CD14-positive monocyte (primary cell): ENCODE results near the gene AMN1. TPM values are rescaled to one million over a fixed set of nuclear protein-coding genes. Genes with fewer than 3 reads are reported as not detected.

Source experiments
- DNase-seq, 3 donors: peaks; one replicate each; pipeline ENCODE4 v3.0.0-alpha.2; 2011 to 2022
- H2AFZ ChIP-seq: 2 replicates; pipeline ENCODE4 v1.6.0; 2012; ENCODE audit warnings: mild to moderate bottlenecking, low read depth, low read length, inconsistent platforms; ENCODE audit not compliant: insufficient read depth, poor library complexity, severe bottlenecking
- H3K27ac ChIP-seq, 2 donors: 1 replicate in 1 of 2; 2 replicates in 1 of 2; pipeline ENCODE4 v1.5.1; 2012 to 2013; ENCODE audit warnings: low read length in 2 of 2, control low read depth in 1 of 2, inconsistent platforms in 1 of 2, low read depth in 1 of 2, mild to moderate bottlenecking in 1 of 2
- H3K27me3 ChIP-seq, 2 donors: one replicate each; pipeline versions ENCODE4 v1.6.0 to v1.6.1; 2011 to 2013; ENCODE audit warnings: low read length in 2 of 2; ENCODE audit not compliant: control insufficient read depth in 2 of 2, insufficient read depth in 2 of 2
- H3K36me3 ChIP-seq, 2 donors: replicated peaks in 1 of 2; 1 replicate in 1 of 2; 2 replicates in 1 of 2; pipeline versions ENCODE4 v1.5.1 to v1.6.1; 2012 to 2013; ENCODE audit warnings: low read length in 2 of 2, control low read depth in 1 of 2, inconsistent platforms in 1 of 2, mild to moderate bottlenecking in 1 of 2; ENCODE audit not compliant: insufficient read depth in 2 of 2, control insufficient read depth in 1 of 2
- H3K4me1 ChIP-seq, 2 donors: 1 replicate in 1 of 2; 2 replicates in 1 of 2; pipeline versions ENCODE4 v1.5.1 to v1.6.1; 2012 to 2013; ENCODE audit warnings: low read length in 2 of 2, control low read depth in 1 of 2, inconsistent platforms in 1 of 2, mild to moderate bottlenecking in 1 of 2, moderate library complexity in 1 of 2; ENCODE audit not compliant: insufficient read depth in 2 of 2, control insufficient read depth in 1 of 2
- H3K4me2 ChIP-seq: replicated peaks from 2 replicates; pipeline ENCODE3; 2012; ENCODE audit warnings: low read length, moderate library complexity, mild to moderate bottlenecking; ENCODE audit not compliant: poor library complexity, severe bottlenecking; ENCODE audit errors: extremely low read depth
- H3K4me3 ChIP-seq, 3 experiments: fragments of 200-600 bp in 1 of 3; sonication (generic) in 1 of 3; replicated peaks in 1 of 3; 1 replicate in 2 of 3; 2 replicates in 1 of 3; pipeline ENCODE4 v1.5.1; 2011 to 2013; ENCODE audit warnings: low read length in 3 of 3, mild to moderate bottlenecking in 3 of 3, control low read depth in 2 of 3, low read depth in 2 of 3, inconsistent platforms in 1 of 3, moderate library complexity in 1 of 3
- H3K79me2 ChIP-seq: 2 replicates; pipeline ENCODE4 v1.6.0; 2012; ENCODE audit warnings: mild to moderate bottlenecking, control low read depth, inconsistent platforms, low read length, moderate library complexity; ENCODE audit not compliant: insufficient read depth
- H3K9ac ChIP-seq: 2 replicates; pipeline ENCODE4 v1.6.0; 2017; ENCODE audit warnings: low read length, mild to moderate bottlenecking; ENCODE audit not compliant: insufficient read depth, poor library complexity, severe bottlenecking
- H3K9me3 ChIP-seq, 2 donors: replicated peaks in 1 of 2; 1 replicate in 1 of 2; 2 replicates in 1 of 2; pipeline versions ENCODE4 v1.5.1 to v1.6.1; 2012 to 2013; ENCODE audit warnings: low read length in 2 of 2, control low read depth in 1 of 2; ENCODE audit not compliant: control insufficient read depth in 1 of 2, insufficient read depth in 1 of 2
- H4K20me1 ChIP-seq: 2 replicates; pipeline ENCODE4 v1.6.0; 2012; ENCODE audit warnings: mild to moderate bottlenecking, low read length, control low read depth, moderate library complexity; ENCODE audit not compliant: insufficient read depth
- H3K27ac Mint-ChIP-seq, 7 donors: one replicate each; pipeline ENCODE4 v1.8.0; 2020; ENCODE audit warnings: mild to moderate bottlenecking in 7 of 7, mixed read lengths in 7 of 7, moderate library complexity in 6 of 7, inconsistent platforms in 2 of 7
- H3K27me3 Mint-ChIP-seq, 3 donors: one replicate each; pipeline ENCODE4 v1.8.0; 2021 to 2022; ENCODE audit warnings: low read depth in 3 of 3, mild to moderate bottlenecking in 3 of 3, mixed read lengths in 3 of 3, moderate library complexity in 3 of 3, inconsistent platforms in 1 of 3
- H3K36me3 Mint-ChIP-seq, 2 donors: one replicate each; pipeline ENCODE4 v1.8.0; 2020; ENCODE audit warnings: mixed read lengths in 2 of 2, inconsistent platforms in 1 of 2, mild to moderate bottlenecking in 1 of 2
- H3K4me1 Mint-ChIP-seq: one replicate; pipeline ENCODE4 v1.8.0; 2020; ENCODE audit warnings: mild to moderate bottlenecking, mixed read lengths
- H3K4me3 Mint-ChIP-seq, 2 donors: one replicate each; pipeline ENCODE4 v1.8.0; 2020; ENCODE audit warnings: mild to moderate bottlenecking in 2 of 2, mixed read lengths in 2 of 2, moderate library complexity in 1 of 2
- H3K9me3 Mint-ChIP-seq, 7 donors: one replicate each; pipeline ENCODE4 v1.8.0; 2020 to 2022; ENCODE audit warnings: mixed read lengths in 7 of 7, mild to moderate bottlenecking in 6 of 7, moderate library complexity in 6 of 7, inconsistent platforms in 2 of 7
- CTCF ChIP-seq: fragments of 200-600 bp; IDR thresholded peaks from one replicate; pipeline ENCODE4 v1.8.0; 2022; ENCODE audit warnings: antibody characterized with exemption, mild to moderate bottlenecking
- WGBS: methylation state at CpG from one replicate; pipeline ENCODE4 v1.1.5; 2013; ENCODE audit warnings: missing lambda C conversion rate; ENCODE audit not compliant: insufficient coverage; 5-methylcytosine and 5-hydroxymethylcytosine counted together
- intact Hi-C, 2 donors: fragments of 100-400 bp; cut with micrococcal nuclease; formaldehyde crosslinking; loops; one replicate each; pipeline versions ENCODE4 v1.15.0 to v1.15.1; 2023
- polyA plus RNA-seq, 3 donors: library from polyadenylated mRNA; depleted of rRNA in 1 of 3; unstranded in 2 of 3; stranded (reverse) in 1 of 3; fragments of 300-500 nt in 2 of 3; fragments of >200 nt in 1 of 3; fragmentation: Illumina TruSeq in 2 of 3; gene quantifications; 1 replicate in 2 of 3; 2 replicates in 1 of 3; pipeline ENCODE4 v1.2.3, GENCODE V29; 2012 to 2021

Gene AMN1
- polyA plus RNA-seq, 3 donors: 6.0 to 7.8 (median 7.4) TPM

- no peaks in the 10 kb centered on the region for H4K20me1 ChIP-seq
- no peaks in the 10 kb centered on the region for H3K36me3 ChIP-seq
- Mint-ChIP-seq H3K4me1 (peaks cover 31% of the 10 kb centered on the region), H3K4me3 (no peak overlapping the region), H3K9me3 (peaks cover 0 to 5% (median 0%) of the 10 kb centered on the region in 7 donors), H3K27ac (peak overlapping the region in 1 of 7 donors; percentile 35), H3K27me3 (peaks cover 0 to 3% (median 0%) of the 10 kb centered on the region in 3 donors), H3K36me3 (no peaks in the 10 kb centered on the region)
- H3K9ac ChIP-seq: no peak overlapping the region
- no peaks in the 10 kb centered on the region for H3K27me3 ChIP-seq
- no peak overlapping the region for H3K4me3 ChIP-seq
- H3K4me2 ChIP-seq: no peak overlapping the region
- H3K9me3 ChIP-seq: no peaks in the 10 kb centered on the region
- WGBS: 95% methylated on average over 2 of the region's 6 CpGs
- no peaks in the 10 kb centered on the region for H3K79me2 ChIP-seq
- H2AFZ ChIP-seq: no peak overlapping the region
- no peak for DNase-seq
- intact Hi-C loops: loop anchor here (5.0 to 10.0 kb wide), 5 partner anchors 326 to 1034 kb away; partner anchors contain the start of genes BICD1 (in 1 of the 2) and SINHCAF (in 1 of the 2)
- no peak overlapping the region for H3K27ac ChIP-seq
- no peak for TF ChIP-seq CTCF
- H3K4me1 ChIP-seq: peaks cover 25% of the 10 kb centered on the region in 2 donors
These were observed 77.9 kb downstream of the AMN1 start for GRCh38 chr12:31650918-31651317.

- peaks cover 0 to 5% (median 0%) of the 10 kb centered on the region in 7 donors for H3K9me3 Mint-ChIP-seq
- intact Hi-C loops: no loop called here
- H3K4me1 Mint-ChIP-seq: peaks cover 19% of the 10 kb centered on the region
- TF ChIP-seq CTCF: no peak
- no peaks in the 10 kb centered on the region for H3K36me3 Mint-ChIP-seq
- Histone ChIP-seq H3K79me2 (no peaks in the 10 kb centered on the region), H3K27ac (peak overlapping the region; percentile 13 to 30), H3K36me3 (no peaks in the 10 kb centered on the region), H2AFZ (peak overlapping the region; percentile 43), H3K4me2 (peak overlapping the region; percentile 29), H3K9me3 (no peaks in the 10 kb centered on the region), H3K4me3 (peak overlapping the region in 1 of 3 experiments; percentile 30), H4K20me1 (no peaks in the 10 kb centered on the region), H3K9ac (no peak overlapping the region), H3K4me1 (peaks cover 9 to 16% of the 10 kb centered on the region in 2 donors), H3K27me3 (no peaks in the 10 kb centered on the region)
- peak overlapping the region in 1 of 2 donors; percentile 55 for H3K4me3 Mint-ChIP-seq
- DNase-seq: peak; percentile 47 to 53 (median 52)
- 20% methylated on average over 7 of the region's 7 CpGs for WGBS
- peaks cover 0 to 7% (median 4%) of the 10 kb centered on the region in 3 donors for H3K27me3 Mint-ChIP-seq
- H3K27ac Mint-ChIP-seq: peak overlapping the region in 6 of 7 donors; percentile 22 to 84 (median 66)
These were observed 81.7 kb downstream of the AMN1 start for GRCh38 chr12:31647086-31647491.
